Measurements from ENCODE around the gene RNASE13.

Gene RNASE13

GRCh38 chr14:21061347-21061668 lies 26.7 kb upstream of the RNASE13 start:
- no peak overlapping the region for H3K27ac ChIP-seq
- H3K36me3 ChIP-seq = no peaks in the 10 kb centered on the region
- TF ChIP-seq, protein P1, sequence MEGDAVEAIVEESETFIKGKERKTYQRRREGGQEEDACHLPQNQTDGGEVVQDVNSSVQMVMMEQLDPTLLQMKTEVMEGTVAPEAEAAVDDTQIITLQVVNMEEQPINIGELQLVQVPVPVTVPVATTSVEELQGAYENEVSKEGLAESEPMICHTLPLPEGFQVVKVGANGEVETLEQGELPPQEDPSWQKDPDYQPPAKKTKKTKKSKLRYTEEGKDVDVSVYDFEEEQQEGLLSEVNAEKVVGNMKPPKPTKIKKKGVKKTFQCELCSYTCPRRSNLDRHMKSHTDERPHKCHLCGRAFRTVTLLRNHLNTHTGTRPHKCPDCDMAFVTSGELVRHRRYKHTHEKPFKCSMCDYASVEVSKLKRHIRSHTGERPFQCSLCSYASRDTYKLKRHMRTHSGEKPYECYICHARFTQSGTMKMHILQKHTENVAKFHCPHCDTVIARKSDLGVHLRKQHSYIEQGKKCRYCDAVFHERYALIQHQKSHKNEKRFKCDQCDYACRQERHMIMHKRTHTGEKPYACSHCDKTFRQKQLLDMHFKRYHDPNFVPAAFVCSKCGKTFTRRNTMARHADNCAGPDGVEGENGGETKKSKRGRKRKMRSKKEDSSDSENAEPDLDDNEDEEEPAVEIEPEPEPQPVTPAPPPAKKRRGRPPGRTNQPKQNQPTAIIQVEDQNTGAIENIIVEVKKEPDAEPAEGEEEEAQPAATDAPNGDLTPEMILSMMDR (IDR thresholded peaks at IDR 0.05) = no peak
- peaks cover 62% of the 10 kb centered on the region for H3K27me3 ChIP-seq
- H3K4me3 ChIP-seq (ENCODE audit: low read depth in 1 of 2, low read length in 1 of 2) = no peak overlapping the region
- H3K4me1 ChIP-seq (ENCODE audit: control insufficient read depth in 1 of 2, insufficient read depth in 1 of 2, low read depth in 1 of 2, low read length in 1 of 2) = no peaks in the 10 kb centered on the region
- H3K9me3 ChIP-seq = no peaks in the 10 kb centered on the region

DNA sequence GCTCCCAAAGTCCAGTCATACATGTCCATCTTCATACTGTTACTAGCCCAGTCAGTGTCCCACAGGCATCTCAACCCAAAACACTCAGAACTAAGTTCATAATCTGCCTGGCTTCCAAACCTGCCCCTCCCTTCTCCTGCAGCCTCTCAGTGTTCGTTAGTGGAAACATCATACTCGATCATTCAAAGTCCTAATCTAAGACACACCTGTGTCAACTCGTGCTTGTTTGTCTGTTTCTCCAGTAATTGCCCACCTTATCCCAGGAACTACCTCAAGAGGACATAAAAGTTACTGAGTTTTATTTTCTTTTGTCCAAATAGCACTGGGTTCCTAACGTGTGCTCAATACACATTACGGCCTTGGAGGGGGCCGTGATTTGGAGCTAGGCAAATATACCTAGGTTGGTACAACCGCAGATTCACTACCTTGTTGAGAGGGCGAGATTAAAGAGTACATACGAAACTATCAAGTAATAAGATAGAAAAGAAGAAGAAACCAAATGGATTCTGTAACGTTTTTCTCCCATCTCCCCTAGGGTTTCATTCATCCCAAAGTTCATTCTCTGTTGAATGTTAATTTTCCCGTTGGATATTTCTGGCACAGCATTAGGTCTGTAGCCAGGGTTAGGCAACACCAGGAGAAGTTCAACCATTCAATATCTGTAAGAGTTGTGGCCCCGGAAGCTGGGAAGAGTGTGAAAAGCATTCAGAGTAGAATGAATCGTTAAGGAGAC lies 26.2 kb upstream of the RNASE13 start:
- Histone ChIP-seq H3K27ac (no peak overlapping the region), H3K36me3 (no peaks in the 10 kb centered on the region), H3K9me3 (no peaks in the 10 kb centered on the region), H3K4me1 (ENCODE audit: control insufficient read depth in 1 of 2, insufficient read depth in 1 of 2, low read depth in 1 of 2, low read length in 1 of 2) (no peaks in the 10 kb centered on the region), H3K4me3 (ENCODE audit: low read depth in 1 of 2, low read length in 1 of 2) (no peak overlapping the region), H3K27me3 (peaks cover 57% of the 10 kb centered on the region)
- TF ChIP-seq, protein P1 (IDR thresholded peaks at IDR 0.05) = no peak

GRCh38 chr14:21059842-21060613 lies 25.4 kb upstream of the RNASE13 start:
- TF ChIP-seq, protein P1 (IDR thresholded peaks at IDR 0.05) = no peak
- H3K27ac ChIP-seq = no peak overlapping the region
- peaks cover 50% of the 10 kb centered on the region for H3K27me3 ChIP-seq
- no peaks in the 10 kb centered on the region for H3K36me3 ChIP-seq
- no peak overlapping the region for H3K4me3 ChIP-seq (ENCODE audit: low read depth in 1 of 2, low read length in 1 of 2)
- no peaks in the 10 kb centered on the region for H3K4me1 ChIP-seq (ENCODE audit: control insufficient read depth in 1 of 2, insufficient read depth in 1 of 2, low read depth in 1 of 2, low read length in 1 of 2)
- H3K9me3 ChIP-seq = no peaks in the 10 kb centered on the region

DNA sequence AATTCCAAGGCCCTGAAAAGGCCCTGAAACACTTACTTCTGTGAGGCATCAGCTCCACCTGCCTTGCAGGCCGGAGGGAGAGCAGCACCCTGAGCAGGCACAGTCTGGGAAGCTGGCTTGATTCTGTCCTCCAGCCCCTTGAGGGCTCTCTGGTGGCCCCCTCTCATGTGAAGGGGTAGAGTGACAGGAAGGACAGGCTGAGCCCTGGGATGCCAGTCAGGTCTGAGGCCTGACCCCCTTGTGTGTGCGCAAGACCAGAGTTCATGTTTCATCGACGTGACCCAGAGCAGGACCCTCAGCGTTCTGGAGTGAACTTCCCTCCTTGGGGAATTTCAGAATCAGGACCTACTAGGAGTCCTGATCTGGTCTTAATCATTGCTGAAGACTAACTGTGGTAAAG lies 24.3 kb upstream of the RNASE13 start:
- TF ChIP-seq, protein P1 (IDR thresholded peaks at IDR 0.05) = no peak
- Histone ChIP-seq H3K4me1 (ENCODE audit: control insufficient read depth in 1 of 2, insufficient read depth in 1 of 2, low read depth in 1 of 2, low read length in 1 of 2) (no peaks in the 10 kb centered on the region), H3K4me3 (ENCODE audit: low read depth in 1 of 2, low read length in 1 of 2) (no peak overlapping the region), H3K9me3 (no peaks in the 10 kb centered on the region), H3K27me3 (peaks cover 39% of the 10 kb centered on the region), H3K27ac (no peak overlapping the region), H3K36me3 (no peaks in the 10 kb centered on the region)

DNA sequence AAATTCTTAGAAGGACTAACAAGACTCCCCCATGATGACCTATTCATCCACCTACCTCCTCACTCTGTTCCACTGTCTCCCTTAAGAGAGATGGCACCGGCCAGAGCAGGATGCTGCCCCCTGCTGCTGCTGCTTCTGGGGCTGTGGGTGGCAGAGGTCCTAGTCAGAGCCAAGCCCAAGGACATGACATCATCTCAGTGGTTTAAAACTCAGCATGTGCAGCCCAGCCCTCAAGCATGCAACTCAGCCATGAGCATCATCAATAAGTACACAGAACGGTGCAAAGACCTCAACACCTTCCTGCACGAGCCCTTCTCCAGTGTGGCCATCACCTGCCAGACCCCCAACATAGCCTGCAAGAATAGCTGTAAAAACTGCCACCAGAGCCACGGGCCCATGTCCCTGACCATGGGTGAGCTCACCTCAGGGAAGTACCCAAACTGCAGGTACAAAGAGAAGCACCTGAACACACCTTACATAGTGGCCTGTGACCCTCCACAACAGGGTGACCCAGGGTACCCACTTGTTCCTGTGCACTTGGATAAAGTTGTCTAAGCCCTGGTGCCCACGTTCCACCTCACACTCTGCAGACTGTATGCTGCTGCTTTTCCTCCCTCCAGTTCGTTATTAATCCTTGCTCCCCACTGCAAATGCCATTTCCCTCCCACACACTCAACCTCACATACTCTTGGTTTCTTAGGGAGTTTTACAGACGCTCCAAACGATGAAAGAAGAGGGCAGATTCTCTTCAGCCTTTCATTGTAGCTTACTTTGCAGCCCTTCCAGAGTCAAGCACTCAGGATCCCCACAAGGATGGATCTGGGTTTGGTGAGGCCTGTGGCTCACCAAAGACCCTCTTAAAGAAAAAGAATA lies 23.4 kb upstream of the RNASE13 start, which contains the start of gene RNASE8:
RNASE8 (plus strand) TSS at position 20 of the 873 bp plus-strand sequence; CDS start at position 91, 71 bp downstream.
- Histone ChIP-seq H3K4me1 (ENCODE audit: control insufficient read depth in 1 of 2, insufficient read depth in 1 of 2, low read depth in 1 of 2, low read length in 1 of 2) (no peaks in the 10 kb centered on the region), H3K4me3 (ENCODE audit: low read depth in 1 of 2, low read length in 1 of 2) (no peak within 1 kb of the TSS)

More for the DNA sequence above, 23.4 kb upstream of the RNASE13 start, which contains the start of gene RNASE8:
- no peaks in the 10 kb centered on the region for H3K9me3 ChIP-seq
- TF ChIP-seq, protein P1 (IDR thresholded peaks at IDR 0.05) = no peak
- H3K36me3 ChIP-seq = no peaks in the 10 kb centered on the region
- H3K27ac ChIP-seq = no peak within 1 kb of the TSS
- peaks cover 30% of the 10 kb centered on the region for H3K27me3 ChIP-seq
